HG02943 (cell line): ENCODE results near the gene OR51A7.
"Not testable (repeated sequence)": the region's sequence is repeated elsewhere in the genome, so short reads cannot be mapped to it uniquely, and the experiment has no call there.

ENCODE experiments used
- ATAC-seq: cut with Tn5 transposase; IDR thresholded peaks from one replicate; pipeline ENCODE4 v1.9.1; 2021; ENCODE audit warnings: mild to moderate bottlenecking, low read depth, moderate library complexity; ENCODE audit not compliant: unreplicated experiment

The OR51A7 gene, protein sequence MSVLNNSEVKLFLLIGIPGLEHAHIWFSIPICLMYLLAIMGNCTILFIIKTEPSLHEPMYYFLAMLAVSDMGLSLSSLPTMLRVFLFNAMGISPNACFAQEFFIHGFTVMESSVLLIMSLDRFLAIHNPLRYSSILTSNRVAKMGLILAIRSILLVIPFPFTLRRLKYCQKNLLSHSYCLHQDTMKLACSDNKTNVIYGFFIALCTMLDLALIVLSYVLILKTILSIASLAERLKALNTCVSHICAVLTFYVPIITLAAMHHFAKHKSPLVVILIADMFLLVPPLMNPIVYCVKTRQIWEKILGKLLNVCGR

GRCh38 chr11:4903484-4903883, at the start of gene OR51A7:
Gene OR51A7 (plus strand): TSS chr11:4903783. CDS start chr11:4907370, 3,587 bp downstream.
- ATAC-seq = no peak

DNA sequence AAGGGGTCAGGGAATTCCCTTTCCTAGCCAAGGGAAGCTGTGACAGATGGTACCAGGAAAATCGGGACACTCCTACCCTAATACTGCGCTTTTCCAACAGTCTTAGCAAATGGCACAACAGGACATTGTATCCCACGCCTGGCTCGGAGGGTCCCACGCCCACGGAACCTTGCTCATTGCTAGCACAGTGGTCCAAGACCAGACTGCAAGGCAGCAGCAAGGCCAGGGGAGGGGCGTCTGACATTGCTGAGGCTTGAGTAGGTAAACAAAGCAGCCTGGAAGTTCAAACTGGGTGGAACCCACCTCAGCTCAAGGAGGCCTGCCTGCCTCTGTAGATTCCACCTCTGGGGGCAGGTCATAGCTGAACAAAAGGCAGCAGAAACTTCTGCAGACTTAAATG, 49.3 kb upstream of the OR51A7 start:
- not testable (repeated sequence) for ATAC-seq

DNA sequence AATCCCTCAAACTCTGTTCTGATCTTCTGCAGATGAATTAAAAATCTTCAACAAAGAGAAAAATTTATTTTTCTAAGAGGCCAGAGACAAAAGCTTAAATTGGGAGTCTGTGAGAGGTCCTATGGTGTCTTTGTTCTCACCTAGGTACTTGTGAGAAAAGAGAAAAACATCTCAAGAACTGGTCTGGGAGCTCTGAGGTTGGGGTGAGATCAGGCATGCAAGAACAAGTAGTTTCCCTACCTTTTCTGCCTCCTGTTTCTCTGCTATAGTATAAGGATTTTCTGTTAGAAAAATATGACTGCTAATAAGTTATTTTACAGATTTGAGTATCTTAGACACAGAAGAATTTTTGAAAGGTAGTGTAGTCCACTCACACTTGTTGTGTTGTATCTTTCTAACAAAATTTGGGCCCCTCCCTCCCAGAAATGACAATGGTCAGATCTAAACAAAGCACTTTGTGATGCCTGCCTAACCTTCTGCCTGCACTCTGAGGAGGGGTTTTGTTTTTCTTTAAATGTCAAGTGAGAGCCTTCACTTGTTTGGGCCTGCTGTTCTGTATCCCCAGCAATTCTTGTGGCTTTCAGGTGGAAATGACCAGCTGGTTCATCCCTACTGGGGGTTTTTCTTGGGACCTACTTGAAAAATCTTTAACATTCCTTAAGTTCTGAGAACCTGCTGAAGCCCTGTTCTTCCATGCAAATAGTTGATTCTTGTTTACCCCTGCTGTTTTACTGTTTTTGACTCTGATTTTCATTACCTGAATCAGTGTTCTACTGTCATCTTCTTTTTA, 40.9 kb upstream of the OR51A7 start:
- no peak for ATAC-seq

GRCh38 chr11:4863876-4864275, 39.7 kb upstream of the OR51A7 start:
- no peak for ATAC-seq

GRCh38 chr11:4865855-4866254, 37.7 kb upstream of the OR51A7 start:
- no peak for ATAC-seq

- no peak for ATAC-seq
Observed at GRCh38 chr11:4881188-4881587, 22.4 kb upstream of the OR51A7 start.

- no peak for ATAC-seq
Observed at GRCh38 chr11:4881860-4882500, 21.6 kb upstream of the OR51A7 start, which contains the start of gene OR51T1. Gene OR51T1 (plus strand): TSS chr11:4881900. CDS start chr11:4881900, 0 bp downstream.

DNA sequence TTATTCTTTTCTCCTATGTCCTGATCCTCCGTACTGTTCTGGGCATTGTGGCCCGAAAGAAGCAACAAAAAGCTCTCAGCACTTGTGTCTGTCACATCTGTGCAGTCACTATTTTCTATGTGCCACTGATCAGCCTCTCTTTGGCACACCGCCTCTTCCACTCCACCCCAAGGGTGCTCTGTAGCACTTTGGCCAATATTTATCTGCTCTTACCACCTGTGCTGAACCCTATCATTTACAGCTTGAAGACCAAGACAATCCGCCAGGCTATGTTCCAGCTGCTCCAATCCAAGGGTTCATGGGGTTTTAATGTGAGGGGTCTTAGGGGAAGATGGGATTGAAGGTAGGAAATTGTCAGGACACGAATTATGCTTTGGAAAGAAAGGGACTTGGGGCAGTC, 21.0 kb upstream of the OR51A7 start:
- ATAC-seq = no peak

DNA sequence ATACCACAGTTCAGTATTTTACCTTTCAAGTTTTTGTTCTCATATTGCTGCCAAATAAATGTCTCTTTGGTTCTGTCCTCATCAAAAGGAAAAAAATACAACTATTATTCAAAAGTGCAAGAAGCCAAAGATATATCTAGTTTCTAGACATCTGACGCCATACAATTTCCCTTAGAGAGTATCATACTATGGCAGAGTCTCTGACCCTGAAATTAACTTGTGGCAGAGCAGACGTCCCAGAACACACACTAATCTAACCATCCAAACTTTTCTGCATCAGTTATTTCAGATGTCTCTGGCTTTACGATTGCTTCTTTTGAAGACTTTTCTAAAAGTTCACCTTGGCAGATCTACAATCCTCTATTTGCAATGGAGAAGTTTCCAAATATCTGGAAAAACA, 19.2 kb upstream of the OR51A7 start:
- no peak for ATAC-seq

- no peak for ATAC-seq
Observed at GRCh38 chr11:4886186-4886585, 17.4 kb upstream of the OR51A7 start.

- ATAC-seq = no peak
Observed at GRCh38 chr11:4887591-4887990, 16.0 kb upstream of the OR51A7 start.

DNA sequence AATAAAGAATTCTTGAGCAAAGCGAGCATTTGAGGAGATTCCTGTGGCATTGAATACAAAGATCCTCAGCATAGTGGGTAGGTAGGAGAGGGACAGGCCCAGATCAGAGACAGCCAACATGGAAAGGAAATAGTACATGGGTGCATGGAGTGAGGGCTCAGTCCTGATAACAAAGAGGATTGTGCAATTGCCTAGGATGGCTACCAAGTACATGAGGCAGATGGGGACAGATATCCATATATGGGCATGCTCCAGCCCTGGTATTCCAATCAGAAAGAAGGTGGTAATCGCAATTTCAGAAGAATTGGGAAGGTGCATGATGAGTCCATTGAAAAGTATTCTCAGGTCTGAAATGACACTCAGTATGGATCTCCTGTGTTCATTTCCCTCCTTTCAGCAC, 13.3 kb upstream of the OR51A7 start:
- no peak for ATAC-seq

DNA sequence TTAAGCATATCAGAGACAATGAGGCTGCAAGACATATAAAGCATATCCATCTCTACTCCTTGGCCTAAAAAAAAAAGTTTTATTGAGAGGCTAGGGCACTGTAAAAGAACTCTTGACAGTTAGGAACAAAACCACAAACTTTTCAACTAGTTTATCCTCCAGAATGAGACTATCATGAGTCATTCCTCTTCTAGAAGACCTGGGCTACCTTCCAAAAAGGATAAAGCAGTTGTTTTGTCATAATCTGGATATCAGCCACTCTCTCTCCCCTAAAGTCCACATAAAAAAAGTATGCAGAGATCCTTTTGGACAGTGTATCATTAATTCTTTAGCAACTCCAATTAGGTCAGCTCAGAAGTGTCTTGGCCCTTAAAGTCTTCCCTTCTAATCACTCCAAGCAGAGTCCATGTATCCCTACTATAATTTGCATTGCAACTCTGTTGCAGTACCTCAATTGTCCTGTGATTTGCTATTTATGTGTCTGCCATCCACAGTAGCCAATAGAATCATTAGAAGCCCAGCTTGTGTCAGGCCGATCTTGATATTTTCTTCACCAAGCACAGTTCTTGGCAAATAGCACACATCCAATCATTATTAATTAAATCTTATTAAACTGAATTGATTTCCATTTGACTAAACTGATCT, 11.5 kb upstream of the OR51A7 start:
- ATAC-seq = no peak

DNA sequence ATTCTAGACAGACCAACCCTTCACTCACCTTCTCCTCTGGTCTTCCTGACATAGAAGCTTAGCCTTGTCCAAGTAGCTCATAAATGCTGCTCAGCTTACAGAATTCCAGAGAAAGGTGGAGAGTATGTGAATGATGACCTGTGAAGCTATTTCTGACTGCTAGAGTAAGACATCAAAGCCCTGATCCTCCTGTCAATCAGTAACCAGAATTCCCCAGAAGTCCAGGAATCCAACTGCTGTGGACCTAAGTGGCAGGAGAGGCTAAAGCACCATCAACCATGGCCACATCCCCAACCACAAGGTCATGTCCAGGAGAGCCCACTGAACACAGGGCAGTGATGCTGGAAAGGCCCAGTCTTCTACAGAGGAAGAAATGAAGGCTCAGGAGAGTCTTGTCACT, 13.0 kb downstream of the OR51A7 start:
- ATAC-seq = no peak

DNA sequence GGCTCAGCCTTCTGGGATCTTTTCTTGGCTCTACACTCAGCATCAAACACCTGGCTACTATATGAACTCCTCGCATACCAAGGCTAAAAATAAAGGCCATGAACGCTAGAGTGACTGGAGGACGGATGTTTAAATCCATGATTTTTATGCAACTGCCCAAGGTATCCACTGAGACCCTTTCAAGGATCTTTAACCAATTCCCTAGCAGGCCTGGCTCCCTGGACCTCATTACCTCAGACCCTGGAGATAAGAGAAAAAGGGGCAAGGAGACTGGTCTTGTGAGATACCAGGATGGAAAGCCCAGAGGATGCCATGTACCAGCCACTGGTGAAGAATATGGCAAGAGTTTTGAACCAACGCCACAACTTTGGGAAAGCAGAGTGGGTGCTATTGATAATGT, 15.7 kb downstream of the OR51A7 start, which contains the start of gene OR51G2:
Gene OR51G2 (minus strand): TSS at position 101 of the 400 bp plus-strand sequence. CDS start 3,687 bp downstream, outside the sequence.
- ATAC-seq = no peak

GRCh38 chr11:4921796-4922195, 18.2 kb downstream of the OR51A7 start:
- ATAC-seq = no peak

DNA sequence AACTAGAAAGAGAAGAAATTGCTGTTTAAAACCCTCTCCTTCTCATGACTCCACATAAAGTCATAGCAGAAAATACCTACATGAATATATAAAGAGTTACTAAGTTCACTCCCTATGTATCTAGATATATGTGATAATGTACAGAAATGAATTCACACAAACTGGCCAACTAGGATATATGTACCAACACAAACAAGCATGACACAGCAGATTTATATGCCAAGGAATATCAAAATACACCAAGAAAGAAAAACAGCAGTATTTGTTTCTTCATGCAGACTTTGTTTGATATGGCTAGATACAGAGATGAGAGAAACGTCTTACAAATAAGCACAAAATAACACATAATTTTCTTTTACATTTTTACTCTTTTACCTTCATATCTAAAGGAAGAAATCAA, 18.7 kb downstream of the OR51A7 start:
- ATAC-seq = no peak

DNA sequence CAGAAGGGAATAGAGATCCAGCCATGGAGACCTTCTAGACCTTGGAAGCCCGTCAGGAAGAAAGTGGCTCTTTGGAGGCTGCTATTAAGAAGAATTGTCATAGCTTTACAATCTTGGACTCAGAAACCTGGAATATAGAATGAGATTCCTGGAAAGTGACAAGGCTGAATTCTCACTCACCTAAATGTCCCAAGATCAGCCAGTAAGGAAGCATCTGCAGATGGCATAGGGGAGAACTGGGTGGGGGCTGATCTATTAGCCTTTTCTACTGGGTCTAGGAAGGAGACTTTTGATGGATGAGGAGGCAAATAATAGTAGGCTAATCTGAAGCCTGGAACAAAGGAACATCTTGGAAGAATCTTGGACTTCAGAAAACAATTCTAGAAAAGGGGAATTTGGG, 20.7 kb downstream of the OR51A7 start, which contains the start of gene OR51G1:
Gene OR51G1 (minus strand): TSS at position 101 of the 400 bp plus-strand sequence. CDS start 0 bp downstream, at position 101.
- ATAC-seq = no peak

DNA sequence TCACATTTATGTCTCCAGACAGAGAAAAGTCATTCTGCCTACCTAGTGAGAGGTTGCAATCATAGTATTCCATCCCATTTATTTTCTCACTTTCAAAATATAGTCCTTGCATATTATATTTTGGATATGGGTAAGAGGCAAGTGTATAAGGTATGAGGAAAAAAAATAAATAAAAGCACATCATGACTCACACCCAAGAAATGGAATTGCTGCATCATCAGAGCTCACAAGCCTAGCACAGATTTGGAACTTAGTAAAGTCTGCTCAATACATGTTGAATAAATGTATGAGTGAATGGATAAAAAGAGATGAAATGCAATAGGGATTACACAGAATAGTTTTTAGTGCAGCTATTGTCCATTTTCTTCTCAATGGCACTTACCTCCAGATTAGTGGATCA, 23.0 kb downstream of the OR51A7 start:
- no peak for ATAC-seq

GRCh38 chr11:4932751-4933150, 29.2 kb downstream of the OR51A7 start:
- ATAC-seq = no peak

DNA sequence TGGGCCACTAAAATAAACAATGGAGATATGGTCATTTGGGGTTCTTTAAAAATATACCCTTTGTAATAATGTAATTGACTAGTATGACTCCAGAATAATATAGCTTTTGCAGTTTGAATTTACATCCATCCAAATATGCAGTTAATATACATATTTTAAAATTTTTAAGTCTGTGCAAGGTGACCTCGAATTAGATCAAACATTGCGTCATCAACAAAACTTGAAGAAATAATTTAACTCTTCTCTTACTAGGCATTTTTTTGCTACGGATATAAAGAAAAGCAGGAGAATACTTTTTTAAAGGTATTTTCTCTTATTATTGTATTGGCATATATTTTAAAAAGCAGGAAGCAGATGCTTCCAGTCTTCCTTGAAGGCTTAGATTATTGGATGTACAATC, 33.2 kb downstream of the OR51A7 start:
- no peak for ATAC-seq
